ENCODE results near the gene ZXDC.

Gene ZXDC

DNA sequence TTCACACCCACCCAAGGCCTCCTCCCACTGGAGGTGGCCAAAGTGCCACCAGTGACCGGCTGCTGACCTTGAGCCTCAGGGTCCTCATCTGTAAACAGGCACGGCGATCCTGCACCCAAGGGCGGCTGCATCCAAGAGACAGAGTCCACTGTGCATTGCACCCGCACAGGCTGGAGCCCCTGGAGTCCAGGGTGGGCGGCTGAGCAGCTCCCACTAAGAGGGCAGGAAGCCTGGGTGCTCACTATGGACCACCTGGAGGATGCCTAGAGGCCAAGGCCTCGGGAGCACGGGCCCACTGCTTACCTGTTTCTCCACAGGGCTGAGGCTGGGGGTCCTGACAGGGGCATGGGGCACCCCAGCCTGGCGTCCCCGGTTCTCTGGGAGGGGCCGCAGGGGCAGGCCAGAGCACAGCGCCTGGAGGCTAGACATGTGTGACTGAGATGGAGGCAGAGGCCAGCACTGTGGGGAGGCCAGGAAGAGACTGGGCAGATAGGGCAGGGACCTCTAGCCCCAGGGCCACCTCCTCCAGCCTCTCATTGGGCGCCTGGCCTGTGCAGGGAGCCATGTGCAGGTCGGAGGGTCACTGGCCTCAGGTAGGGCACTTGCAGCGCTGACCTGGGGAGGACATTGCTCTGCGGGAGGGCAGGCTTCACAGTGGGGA lies 41.7 kb upstream of the ZXDC start, which contains the start of gene UROC1:
Gene UROC1, minus strand, starts transcription at position 483 of the 661 bp plus-strand sequence. Its CDS starts 54 bp downstream, at position 429.
- DNase-seq (ENCODE audit: low spot score in 2 of 2) (no peak), ATAC-seq (replicated peaks; ENCODE audit: extremely low read depth, poor library complexity, severe bottlenecking) (no peak)
- Mint-ChIP-seq H3K27me3 (peaks cover 7% of the 10 kb centered on the region), H3K4me3 (no peak within 1 kb of the TSS), H3K4me1 (peaks cover 5% of the 10 kb centered on the region), H3K9me3 (no peaks in the 10 kb centered on the region), H3K36me3 (ENCODE audit: insufficient read depth) (peaks cover 2% of the 10 kb centered on the region), H3K27ac (ENCODE audit: low read depth) (no peak within 1 kb of the TSS)

DNA sequence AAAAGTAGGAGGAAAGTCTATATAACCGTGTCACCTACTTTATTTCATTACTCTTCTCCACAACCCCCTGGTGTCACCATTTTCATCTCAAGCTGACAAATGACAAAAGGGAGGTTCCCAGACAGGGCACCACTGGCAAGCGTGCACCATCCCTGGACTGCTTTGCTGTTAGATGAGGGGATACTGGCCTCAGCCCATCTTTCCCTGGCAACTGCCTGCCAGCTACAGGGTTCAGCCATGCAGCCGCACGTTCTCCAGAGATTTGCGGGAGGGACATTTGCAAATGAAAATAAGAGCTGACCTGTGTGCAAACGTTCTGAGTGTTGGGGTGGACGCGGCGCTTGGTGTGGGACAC lies 41.2 kb upstream of the ZXDC start:
- DNase-seq (ENCODE audit: low spot score in 2 of 2) = no peak
- ATAC-seq (replicated peaks; ENCODE audit: extremely low read depth, poor library complexity, severe bottlenecking) = no peak
- no peak overlapping the region for H3K4me3 Mint-ChIP-seq
- no peaks in the 10 kb centered on the region for H3K9me3 Mint-ChIP-seq
- H3K4me1 Mint-ChIP-seq = no peaks in the 10 kb centered on the region
- H3K36me3 Mint-ChIP-seq (ENCODE audit: insufficient read depth) = peaks cover 2% of the 10 kb centered on the region
- H3K27ac Mint-ChIP-seq (ENCODE audit: low read depth) = no peak overlapping the region
- H3K27me3 Mint-ChIP-seq = peaks cover 2% of the 10 kb centered on the region

DNA sequence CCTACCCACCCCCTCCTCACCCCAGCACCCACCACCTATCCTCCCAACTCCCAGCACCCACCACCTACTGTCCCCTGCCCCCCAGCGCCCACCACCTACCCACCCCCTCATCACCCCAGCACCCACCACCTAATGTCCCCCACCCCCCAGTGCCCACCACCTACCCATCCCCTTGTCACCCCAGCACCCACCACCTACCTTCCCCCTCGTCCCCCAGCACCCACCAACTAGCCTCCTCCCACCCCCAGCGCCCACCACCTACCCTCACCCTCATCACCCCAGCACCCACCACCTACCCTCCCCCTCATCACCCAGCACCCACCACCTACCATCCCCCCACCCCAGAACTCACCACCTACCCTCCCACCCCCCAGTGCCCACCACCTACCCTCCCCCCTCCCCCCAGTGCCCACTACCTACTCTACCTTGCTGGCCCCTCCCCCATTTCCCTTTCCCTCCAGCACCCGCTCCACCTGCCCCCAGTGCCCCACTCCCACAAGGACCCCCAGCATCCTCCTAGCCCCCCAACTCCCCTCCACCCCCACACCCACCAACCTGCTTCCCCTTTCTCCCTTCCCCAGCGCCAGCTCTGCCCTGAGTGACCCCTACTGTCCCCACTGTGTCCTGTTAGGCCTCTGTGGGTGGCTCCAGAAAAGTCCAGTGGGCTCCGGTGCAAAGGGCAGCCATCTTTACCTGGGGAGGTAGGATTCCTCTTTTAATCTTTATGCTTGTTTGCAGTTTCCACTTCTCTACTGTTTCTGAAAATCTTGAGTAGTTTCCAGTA lies 40.7 kb upstream of the ZXDC start:
- H3K4me1 Mint-ChIP-seq = no peaks in the 10 kb centered on the region
- H3K27me3 Mint-ChIP-seq = no peaks in the 10 kb centered on the region
- H3K36me3 Mint-ChIP-seq (ENCODE audit: insufficient read depth) = peaks cover 2% of the 10 kb centered on the region
- no peaks in the 10 kb centered on the region for H3K9me3 Mint-ChIP-seq
- no peak overlapping the region for H3K27ac Mint-ChIP-seq (ENCODE audit: low read depth)
- DNase-seq (ENCODE audit: low spot score in 2 of 2) = no peak
- no peak overlapping the region for H3K4me3 Mint-ChIP-seq
- no peak for ATAC-seq (replicated peaks; ENCODE audit: extremely low read depth, poor library complexity, severe bottlenecking)

DNA sequence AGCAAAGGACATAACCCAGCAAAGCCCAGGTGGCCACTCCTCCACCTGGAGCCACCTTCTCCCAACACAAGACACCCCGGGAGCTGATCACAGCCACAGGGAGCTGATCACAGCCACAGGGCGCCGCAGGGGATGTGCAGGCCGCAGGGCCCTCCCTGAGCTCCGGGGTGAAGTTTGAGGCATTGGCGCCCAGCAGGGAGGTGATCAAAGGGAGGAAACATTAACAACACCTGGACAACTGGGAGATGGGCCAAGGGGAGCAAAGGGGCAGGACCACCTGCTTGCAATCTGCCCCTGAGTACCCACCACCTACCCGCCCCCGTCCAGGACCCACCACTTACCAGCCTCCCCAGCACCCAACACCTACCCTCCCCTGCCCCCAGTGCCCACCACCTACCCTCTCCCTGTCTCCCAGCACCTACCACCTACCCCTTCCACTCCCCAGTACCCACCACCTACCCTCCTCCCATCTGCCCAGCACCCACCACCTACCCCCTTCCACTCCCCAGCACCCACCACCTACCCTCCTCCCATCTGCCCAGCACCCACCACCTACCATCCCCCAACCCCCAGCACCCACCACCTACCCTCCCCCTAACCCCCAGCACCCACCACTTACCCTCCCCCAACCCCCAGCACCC lies 39.5 kb upstream of the ZXDC start:
- no peak overlapping the region for H3K27ac Mint-ChIP-seq (ENCODE audit: low read depth)
- no peaks in the 10 kb centered on the region for H3K9me3 Mint-ChIP-seq
- peaks cover 2% of the 10 kb centered on the region for H3K36me3 Mint-ChIP-seq (ENCODE audit: insufficient read depth)
- H3K27me3 Mint-ChIP-seq = no peaks in the 10 kb centered on the region
- no peak overlapping the region for H3K4me3 Mint-ChIP-seq
- ATAC-seq (replicated peaks; ENCODE audit: extremely low read depth, poor library complexity, severe bottlenecking) (no peak), DNase-seq (ENCODE audit: low spot score in 2 of 2) (no peak)
- no peaks in the 10 kb centered on the region for H3K4me1 Mint-ChIP-seq

DNA sequence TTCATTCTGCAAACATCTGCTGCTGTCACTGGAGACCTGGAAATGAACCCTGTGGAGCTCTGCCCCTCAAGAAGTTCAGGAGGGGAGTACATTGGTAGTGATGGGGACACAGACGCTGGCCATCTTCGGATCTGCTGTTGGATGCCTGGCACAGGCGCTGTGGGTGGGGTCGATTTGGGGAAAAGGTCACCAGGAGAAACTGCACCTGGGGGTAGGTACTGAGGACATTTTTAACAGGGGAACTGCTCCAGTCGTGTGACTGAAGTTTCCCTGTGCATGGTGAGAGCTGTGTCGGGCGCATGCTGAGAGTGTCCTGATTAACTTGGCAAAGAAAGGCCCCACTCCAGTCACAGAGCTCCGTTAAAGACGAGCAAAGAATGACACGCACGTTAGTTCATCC lies 38.5 kb upstream of the ZXDC start:
- no peak overlapping the region for H3K4me3 Mint-ChIP-seq
- peaks cover 2% of the 10 kb centered on the region for H3K36me3 Mint-ChIP-seq (ENCODE audit: insufficient read depth)
- no peak for DNase-seq (ENCODE audit: low spot score in 2 of 2)
- no peaks in the 10 kb centered on the region for H3K9me3 Mint-ChIP-seq
- H3K4me1 Mint-ChIP-seq = no peaks in the 10 kb centered on the region
- H3K27ac Mint-ChIP-seq (ENCODE audit: low read depth) = no peak overlapping the region
- no peaks in the 10 kb centered on the region for H3K27me3 Mint-ChIP-seq
- ATAC-seq (replicated peaks; ENCODE audit: extremely low read depth, poor library complexity, severe bottlenecking) = no peak

DNA sequence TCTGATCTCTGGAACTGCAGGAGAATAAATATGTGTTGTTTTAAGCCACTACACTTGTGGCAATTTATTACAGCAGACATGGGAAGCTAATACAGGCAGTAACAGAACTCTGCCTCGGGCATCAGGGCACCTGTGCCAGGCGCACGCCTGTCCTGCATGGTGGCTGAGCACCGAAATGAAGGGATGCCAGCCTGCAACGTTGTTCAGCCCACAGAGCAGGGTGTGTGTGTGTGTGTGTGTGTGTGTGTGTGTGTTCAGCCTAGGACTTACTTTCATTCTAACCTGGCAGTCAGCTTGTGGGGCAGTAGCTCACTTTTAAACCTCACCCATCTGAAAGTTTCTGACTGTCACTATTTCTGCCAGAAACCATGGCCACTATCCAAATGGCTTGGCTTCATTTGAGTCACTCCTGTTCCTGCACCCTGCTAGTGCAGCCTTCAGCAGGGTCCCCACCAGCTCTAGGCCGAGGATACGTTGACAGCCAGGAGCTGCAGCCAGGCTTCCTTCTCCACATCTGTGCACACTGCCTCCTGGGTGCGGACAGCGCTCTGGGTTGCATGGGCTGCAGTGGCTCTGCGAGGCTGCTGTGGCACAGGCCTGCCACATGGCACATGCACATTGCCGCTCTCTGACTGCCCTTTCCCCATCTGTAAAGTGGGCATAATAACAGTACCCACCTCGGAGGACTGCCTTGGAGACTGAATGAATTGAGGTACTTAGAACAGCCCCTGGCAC lies 37.4 kb upstream of the ZXDC start:
- H3K4me1 Mint-ChIP-seq = no peaks in the 10 kb centered on the region
- no peaks in the 10 kb centered on the region for H3K27me3 Mint-ChIP-seq
- DNase-seq (ENCODE audit: low spot score in 2 of 2) = no peak
- H3K36me3 Mint-ChIP-seq (ENCODE audit: insufficient read depth) = peaks cover 2% of the 10 kb centered on the region
- no peak overlapping the region for H3K27ac Mint-ChIP-seq (ENCODE audit: low read depth)
- no peak for ATAC-seq (replicated peaks; ENCODE audit: extremely low read depth, poor library complexity, severe bottlenecking)
- H3K4me3 Mint-ChIP-seq = no peak overlapping the region
- no peaks in the 10 kb centered on the region for H3K9me3 Mint-ChIP-seq

DNA sequence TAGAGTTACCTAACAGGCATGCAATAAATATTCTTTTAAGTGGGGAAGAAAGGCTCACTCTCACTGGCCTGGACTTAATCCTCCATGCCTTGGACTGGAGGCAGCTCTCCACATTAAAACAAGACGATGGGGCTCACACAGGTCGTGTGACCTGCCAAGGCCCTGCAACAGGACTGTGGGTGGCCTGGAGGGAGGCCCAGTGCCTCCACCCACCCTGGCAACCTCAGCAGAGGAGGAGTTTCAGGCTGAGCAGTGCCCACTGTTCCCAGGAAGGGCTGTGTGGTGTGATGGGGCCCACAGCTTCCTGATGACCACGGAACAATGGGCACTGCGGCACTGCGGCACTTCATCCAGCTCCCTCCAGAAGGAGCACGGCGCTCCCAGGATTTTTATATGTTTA lies 36.3 kb upstream of the ZXDC start:
- ATAC-seq (replicated peaks; ENCODE audit: extremely low read depth, poor library complexity, severe bottlenecking) = no peak
- DNase-seq (ENCODE audit: low spot score in 2 of 2) = no peak
- Mint-ChIP-seq H3K27ac (ENCODE audit: low read depth) (no peak overlapping the region), H3K4me3 (no peak overlapping the region), H3K36me3 (ENCODE audit: insufficient read depth) (peaks cover 2% of the 10 kb centered on the region), H3K4me1 (no peaks in the 10 kb centered on the region), H3K27me3 (no peaks in the 10 kb centered on the region), H3K9me3 (no peaks in the 10 kb centered on the region)

DNA sequence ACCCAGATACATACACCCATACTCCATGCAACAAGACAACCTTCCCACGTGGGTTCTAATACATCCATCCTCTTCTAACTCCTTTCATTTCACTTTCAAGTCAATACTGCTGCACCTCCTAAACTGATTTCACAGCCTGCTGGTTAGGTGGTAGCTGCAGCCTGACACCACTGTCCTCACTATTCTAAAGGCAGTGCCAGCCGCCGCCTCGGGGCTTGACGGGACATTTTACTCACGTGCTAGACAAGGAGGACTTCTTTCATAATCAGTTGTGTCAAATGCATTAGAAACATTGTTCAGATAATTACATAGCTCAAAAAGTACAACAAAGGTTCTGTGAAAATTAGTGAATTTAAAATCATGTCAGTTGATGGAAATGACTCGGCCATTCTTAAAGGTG lies 35.6 kb upstream of the ZXDC start:
- no peak overlapping the region for H3K4me3 Mint-ChIP-seq
- ATAC-seq (replicated peaks; ENCODE audit: extremely low read depth, poor library complexity, severe bottlenecking) = no peak
- DNase-seq (ENCODE audit: low spot score in 2 of 2) = no peak

DNA sequence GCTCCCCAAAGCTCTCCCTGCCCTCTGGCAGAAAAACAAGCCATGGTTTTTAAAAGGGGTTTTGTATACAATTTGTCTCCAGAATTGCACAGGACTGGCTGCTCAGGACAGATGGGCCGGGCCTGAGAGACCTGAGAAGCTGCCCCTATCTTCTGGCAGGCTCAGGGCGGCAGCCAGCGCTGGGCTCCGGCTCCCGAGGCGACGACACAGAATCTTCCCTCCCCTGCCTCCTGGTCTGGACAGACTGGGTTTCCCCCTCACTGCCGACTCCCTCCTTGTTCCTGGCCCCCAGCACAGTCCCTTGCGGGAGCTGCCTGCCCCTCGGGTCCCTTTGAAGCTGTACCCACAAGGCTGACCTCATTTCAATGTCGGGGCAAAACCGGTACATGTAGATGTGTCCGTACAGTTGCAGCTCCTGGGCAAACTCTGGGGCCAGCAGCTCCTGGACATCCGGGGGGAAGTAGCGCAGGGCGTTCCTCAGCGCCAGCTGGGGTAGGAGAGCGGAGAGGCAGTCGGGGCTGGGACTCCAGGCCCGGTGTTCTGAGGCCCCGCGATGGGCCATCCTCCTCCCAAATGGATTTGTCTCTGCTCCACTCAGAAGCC lies 34.7 kb upstream of the ZXDC start:
- H3K4me1 Mint-ChIP-seq = no peaks in the 10 kb centered on the region
- no peak overlapping the region for H3K27ac Mint-ChIP-seq (ENCODE audit: low read depth)
- ATAC-seq (replicated peaks; ENCODE audit: extremely low read depth, poor library complexity, severe bottlenecking) (no peak), DNase-seq (ENCODE audit: low spot score in 2 of 2) (no peak)
- H3K27me3 Mint-ChIP-seq = no peaks in the 10 kb centered on the region
- no peaks in the 10 kb centered on the region for H3K9me3 Mint-ChIP-seq
- no peak overlapping the region for H3K4me3 Mint-ChIP-seq
- no peaks in the 10 kb centered on the region for H3K36me3 Mint-ChIP-seq (ENCODE audit: insufficient read depth)

More for the DNA sequence above, 35.6 kb upstream of the ZXDC start:
- H3K9me3 Mint-ChIP-seq = no peaks in the 10 kb centered on the region
- H3K27ac Mint-ChIP-seq (ENCODE audit: low read depth) = no peak overlapping the region
- H3K36me3 Mint-ChIP-seq (ENCODE audit: insufficient read depth) = no peaks in the 10 kb centered on the region
- no peaks in the 10 kb centered on the region for H3K4me1 Mint-ChIP-seq
- no peaks in the 10 kb centered on the region for H3K27me3 Mint-ChIP-seq

DNA sequence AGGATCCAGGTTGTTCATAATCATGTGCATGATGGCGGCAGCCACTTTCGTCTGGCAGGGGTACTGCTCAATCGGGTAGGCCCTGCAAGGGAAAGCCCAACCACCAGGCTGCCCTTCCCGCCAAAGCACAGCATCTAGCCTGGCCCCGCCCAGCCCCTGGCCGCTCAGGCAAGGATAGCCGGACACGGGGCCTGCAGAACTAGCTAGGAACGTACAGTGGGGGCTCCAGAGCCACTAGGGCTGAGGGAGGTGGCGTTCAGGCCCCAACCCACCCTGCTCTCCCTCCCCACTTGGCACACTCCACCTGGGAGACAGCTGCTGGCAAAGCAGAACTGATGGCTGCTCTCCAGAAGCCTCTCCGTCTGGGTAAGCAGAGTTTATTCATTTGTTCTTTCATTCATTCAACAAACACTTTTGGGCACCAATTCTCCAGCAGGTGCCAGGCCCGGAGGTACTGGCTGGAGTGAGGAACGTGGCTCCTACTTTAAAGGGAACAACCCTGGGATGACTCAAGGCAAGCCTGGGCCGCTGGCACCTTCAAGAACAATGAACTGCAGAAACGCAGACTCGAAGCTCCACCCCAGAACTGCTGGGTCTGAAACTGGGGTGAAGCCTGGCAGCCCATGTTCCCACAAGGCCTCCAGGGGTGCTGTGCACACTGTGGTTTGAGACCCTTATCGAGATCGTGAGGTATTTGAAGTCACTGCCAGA lies 34.1 kb upstream of the ZXDC start:
- Mint-ChIP-seq H3K9me3 (no peaks in the 10 kb centered on the region), H3K36me3 (ENCODE audit: insufficient read depth) (no peaks in the 10 kb centered on the region)

DNA sequence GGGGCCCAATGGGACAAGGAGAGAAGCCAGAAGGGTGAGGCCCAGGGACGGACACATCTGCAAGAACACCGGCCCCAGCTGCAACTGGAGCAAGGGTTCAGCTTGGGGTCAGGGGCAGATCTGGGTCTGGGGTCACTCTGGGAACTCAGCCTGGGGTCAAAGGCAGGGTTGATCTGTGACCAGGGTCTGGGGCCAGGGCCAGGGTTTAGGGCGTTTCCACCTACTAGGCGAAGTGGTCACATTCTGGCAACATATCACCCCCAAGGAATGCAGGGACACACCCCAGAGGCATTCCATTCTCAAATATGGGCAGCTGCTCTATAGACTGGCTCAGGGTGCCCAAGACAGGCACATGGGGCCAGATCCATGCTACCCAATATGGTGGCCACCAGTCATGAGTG lies 32.9 kb upstream of the ZXDC start:
- DNase-seq (ENCODE audit: low spot score in 2 of 2) (no peak), ATAC-seq (replicated peaks; ENCODE audit: extremely low read depth, poor library complexity, severe bottlenecking) (no peak)
- H3K9me3 Mint-ChIP-seq = no peaks in the 10 kb centered on the region
- no peak overlapping the region for H3K4me3 Mint-ChIP-seq
- H3K27ac Mint-ChIP-seq (ENCODE audit: low read depth) = no peak overlapping the region
- H3K4me1 Mint-ChIP-seq = no peaks in the 10 kb centered on the region
- H3K36me3 Mint-ChIP-seq (ENCODE audit: insufficient read depth) = no peaks in the 10 kb centered on the region
- peaks cover 9% of the 10 kb centered on the region for H3K27me3 Mint-ChIP-seq

More for the DNA sequence above, 34.1 kb upstream of the ZXDC start:
- Mint-ChIP-seq H3K27ac (ENCODE audit: low read depth) (no peak overlapping the region), H3K27me3 (peaks cover 7% of the 10 kb centered on the region), H3K4me1 (no peaks in the 10 kb centered on the region), H3K4me3 (no peak overlapping the region)
- ATAC-seq (replicated peaks; ENCODE audit: extremely low read depth, poor library complexity, severe bottlenecking) (no peak), DNase-seq (ENCODE audit: low spot score in 2 of 2) (no peak)

DNA sequence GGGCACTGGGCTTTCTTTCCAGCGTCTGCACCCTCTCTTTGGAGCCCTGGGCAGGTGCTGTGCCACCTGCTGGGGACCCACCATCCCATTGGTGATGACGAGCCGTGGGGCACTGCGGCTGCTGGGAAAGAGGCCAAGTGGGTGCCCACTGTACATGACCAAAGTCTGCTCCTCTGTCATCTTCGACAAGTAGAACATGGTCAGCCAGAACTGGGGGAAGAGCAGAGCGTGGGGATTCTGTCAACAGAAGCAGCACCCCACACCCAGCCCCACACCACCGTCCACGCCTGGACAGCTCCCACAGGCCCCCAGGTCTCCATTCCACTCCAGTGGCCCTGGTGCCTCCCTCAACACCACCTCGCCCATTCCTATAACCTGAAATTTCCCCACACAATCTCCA lies 32.2 kb upstream of the ZXDC start:
- ATAC-seq (replicated peaks; ENCODE audit: extremely low read depth, poor library complexity, severe bottlenecking) = no peak
- Mint-ChIP-seq H3K27ac (ENCODE audit: low read depth) (no peak overlapping the region), H3K4me3 (no peak overlapping the region), H3K27me3 (peaks cover 9% of the 10 kb centered on the region), H3K36me3 (ENCODE audit: insufficient read depth) (no peaks in the 10 kb centered on the region), H3K4me1 (no peaks in the 10 kb centered on the region), H3K9me3 (no peaks in the 10 kb centered on the region)
- DNase-seq (ENCODE audit: low spot score in 2 of 2) = no peak
